Stimulated activated CD8-positive, alpha-beta memory T cell treated with anti-CD3 and anti-CD28 coated beads, Interleukin-2, amount 100 ng/mL, for 48 hours (primary cell): ENCODE measurements around the gene BCAM.
"Not testable (repeated sequence)": the region's sequence is repeated elsewhere in the genome, so short reads cannot be mapped to it uniquely, and the experiment has no call there.

Experiments used
- DNase-seq, 2 donors: peaks; one replicate each; pipeline ENCODE4 v3.0.0-alpha.2; 2020; ENCODE audit warnings: low read depth in 2 of 2

The BCAM gene

DNA sequence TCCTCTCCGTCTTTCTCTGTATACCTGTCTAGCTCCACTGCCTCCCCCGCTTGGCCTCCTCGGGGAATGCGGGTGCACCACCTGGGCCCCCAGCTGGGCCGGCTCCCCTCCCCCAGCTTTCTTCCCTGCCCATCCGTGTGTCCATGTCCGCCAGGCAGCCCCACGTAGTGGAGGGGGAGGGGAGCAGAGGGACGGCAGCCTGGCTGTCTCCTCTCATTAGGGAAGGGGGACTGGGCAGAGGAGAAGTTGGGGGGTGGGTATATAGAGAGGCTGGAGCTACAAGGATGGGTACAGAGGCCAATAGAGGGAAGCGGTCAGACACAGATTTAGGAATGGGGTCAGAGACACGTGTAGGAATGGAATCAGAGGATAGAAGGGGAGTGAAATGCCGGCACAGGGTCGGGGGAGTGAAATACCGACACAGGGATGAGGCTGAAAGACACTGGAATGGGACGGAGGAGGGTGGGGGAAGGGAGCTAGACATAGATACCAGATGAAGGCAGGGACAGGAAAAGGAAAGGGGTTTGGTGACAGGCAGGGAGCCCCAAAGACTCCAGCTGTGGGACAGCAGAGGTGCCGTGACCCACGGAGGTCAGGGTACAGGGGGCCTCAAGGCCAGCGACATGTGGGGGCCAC, 40.0 kb downstream of the BCAM start:
- no peak for DNase-seq

GRCh38 chr19:44850641-44851109, 41.8 kb downstream of the BCAM start:
- no peak for DNase-seq

- DNase-seq, result no peak
Measured at GRCh38 chr19:44851427-44851826, 42.5 kb downstream of the BCAM start.

DNA sequence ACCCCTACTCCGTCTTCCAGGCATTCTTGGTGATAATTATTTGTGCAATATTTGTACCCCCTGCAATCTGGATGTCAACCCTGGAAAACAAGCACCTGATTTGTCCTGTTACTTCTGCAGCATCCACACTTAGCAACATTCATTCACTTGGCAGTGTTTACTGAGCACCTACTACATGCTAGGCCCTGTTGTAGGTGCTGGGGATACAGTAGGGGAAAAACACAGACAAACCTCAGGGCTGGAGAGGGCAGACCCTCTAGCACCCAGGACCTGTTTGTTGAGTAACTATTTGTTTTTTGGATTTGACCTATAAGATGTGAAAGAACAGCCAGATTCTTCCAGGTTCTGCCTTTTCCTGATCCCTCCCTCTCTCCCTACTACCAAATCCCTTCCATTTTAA, 46.7 kb downstream of the BCAM start:
- DNase-seq, result no peak

GRCh38 chr19:44856421-44857083, 47.6 kb downstream of the BCAM start:
- no peak for DNase-seq

GRCh38 chr19:44857837-44858236, 48.9 kb downstream of the BCAM start:
- DNase-seq, result no peak

DNA sequence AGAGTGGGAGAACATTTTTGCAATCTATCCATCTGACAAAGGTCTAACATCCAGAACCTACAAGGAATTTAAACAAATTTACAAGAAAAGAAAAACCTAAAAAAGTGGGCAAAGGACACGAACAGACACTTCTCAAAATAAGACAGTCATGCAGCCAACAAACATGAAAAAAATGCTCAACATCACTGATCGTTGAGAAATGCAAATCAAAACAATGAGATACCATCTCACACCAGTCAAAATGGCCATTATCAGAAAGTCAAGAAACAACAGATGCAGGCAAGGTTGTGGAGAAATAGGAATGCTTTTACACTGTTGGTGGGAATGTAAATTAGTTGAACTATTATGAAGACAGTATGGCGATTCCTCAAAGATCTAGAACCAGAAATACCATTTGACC, 52.7 kb downstream of the BCAM start:
- not testable (repeated sequence) for DNase-seq

DNA sequence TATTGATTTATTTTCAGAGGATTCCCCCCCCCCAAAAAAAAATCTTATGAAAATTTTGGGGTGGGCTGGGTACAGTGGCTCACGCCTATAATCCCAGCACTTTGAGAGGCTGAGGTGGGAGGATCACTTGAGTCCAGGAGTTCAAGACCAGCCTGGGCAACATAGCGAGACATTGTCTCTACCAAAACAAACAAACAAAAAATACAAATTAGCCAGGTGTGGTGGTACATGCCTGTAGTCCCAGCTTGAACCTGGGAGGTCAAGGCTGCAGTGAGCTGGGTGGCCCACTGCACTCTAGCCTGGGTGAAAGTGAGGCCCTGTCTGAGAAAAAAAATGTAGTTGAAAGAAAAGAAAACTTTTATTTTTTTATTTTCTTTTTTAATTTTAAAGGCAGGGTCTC, 55.1 kb downstream of the BCAM start:
- no peak for DNase-seq

DNA sequence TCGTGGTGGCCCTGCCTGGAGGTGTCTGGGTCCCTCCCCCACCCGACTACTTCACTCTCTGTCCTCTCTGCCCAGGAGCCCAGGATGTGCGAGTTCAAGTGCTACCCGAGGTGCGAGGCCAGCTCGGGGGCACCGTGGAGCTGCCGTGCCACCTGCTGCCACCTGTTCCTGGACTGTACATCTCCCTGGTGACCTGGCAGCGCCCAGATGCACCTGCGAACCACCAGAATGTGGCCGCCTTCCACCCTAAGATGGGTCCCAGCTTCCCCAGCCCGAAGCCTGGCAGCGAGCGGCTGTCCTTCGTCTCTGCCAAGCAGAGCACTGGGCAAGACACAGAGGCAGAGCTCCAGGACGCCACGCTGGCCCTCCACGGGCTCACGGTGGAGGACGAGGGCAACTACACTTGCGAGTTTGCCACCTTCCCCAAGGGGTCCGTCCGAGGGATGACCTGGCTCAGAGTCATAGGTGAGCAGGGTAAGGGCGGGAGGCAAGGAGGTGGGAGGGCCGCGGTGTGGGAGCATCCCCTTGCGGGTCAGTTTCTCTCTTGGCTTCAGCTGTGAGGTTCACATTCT, 56.4 kb downstream of the BCAM start:
- no peak for DNase-seq

GRCh38 chr19:44866664-44867063, 57.8 kb downstream of the BCAM start:
- no peak for DNase-seq

DNA sequence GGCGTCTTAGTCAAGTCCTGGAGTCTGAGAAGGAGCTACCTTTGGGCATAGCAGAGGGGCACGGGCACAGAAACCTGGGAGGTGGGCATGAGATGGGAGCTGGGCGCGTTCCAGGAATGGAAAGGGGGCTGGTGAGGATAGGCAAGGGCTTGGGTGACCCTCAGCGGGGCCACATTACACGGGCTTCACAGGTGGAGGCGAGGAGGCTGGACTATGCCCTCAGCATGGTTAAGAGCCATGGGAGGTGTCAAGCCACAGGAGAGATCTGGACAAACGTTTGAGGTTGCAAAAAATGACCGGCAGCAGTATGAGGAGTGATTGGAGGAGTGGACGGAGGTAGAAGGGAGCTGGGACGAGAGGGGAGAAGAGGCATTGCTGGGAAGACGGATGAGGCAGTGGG, 58.7 kb downstream of the BCAM start:
- no peak for DNase-seq

- DNase-seq, result no peak
Measured at GRCh38 chr19:44869733-44870470, 61.0 kb downstream of the BCAM start.
